Hepatic stellate cell (primary cell): ENCODE results near the gene BCL3.
A peak's percentile ranks its signal among the peaks of the same experiment; 100 is the strongest.
"Not testable (repeated sequence)": the region's sequence is repeated elsewhere in the genome, so short reads cannot be mapped to it uniquely, and the experiment has no call there.

Experiments
- DNase-seq: peaks from one replicate; pipeline ENCODE4 v3.0.0; 2011; ENCODE audit warnings: low spot score

The BCL3 gene, protein sequence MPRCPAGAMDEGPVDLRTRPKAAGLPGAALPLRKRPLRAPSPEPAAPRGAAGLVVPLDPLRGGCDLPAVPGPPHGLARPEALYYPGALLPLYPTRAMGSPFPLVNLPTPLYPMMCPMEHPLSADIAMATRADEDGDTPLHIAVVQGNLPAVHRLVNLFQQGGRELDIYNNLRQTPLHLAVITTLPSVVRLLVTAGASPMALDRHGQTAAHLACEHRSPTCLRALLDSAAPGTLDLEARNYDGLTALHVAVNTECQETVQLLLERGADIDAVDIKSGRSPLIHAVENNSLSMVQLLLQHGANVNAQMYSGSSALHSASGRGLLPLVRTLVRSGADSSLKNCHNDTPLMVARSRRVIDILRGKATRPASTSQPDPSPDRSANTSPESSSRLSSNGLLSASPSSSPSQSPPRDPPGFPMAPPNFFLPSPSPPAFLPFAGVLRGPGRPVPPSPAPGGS

DNA sequence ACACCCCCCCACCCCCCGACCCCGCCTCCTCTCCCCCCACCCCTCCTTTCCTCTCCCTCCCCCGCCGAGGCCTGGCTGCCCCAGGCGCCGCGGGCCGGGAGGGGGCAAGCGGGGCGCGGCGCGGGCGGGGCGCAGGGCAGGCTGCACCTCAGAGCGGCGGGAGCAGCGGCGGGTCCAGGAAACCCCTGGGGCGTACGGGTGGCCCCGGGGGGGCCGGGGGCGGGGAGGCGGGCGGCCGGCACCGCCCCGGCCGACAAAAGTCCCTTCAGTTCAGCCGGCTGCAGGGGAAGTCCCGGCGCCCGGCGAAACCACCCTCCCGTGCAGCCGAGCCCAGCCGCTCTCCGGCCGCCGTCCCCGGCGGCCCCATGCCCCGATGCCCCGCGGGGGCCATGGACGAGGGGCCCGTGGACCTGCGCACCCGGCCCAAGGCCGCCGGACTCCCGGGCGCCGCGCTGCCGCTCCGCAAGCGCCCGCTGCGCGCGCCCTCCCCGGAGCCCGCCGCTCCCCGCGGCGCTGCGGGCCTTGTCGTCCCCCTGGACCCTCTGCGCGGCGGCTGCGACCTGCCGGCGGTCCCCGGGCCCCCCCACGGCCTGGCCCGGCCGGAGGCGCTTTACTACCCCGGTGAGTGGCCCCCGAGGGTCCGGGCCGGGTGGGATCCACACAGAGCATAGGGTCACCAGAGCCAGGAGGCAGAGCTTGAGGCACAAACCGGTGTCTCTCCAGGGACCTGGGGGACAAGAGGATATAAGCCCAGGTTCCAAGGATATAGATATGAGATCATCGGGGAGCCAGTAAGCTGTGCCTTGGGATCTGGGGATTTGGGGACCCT, at the start of gene BCL3:
Gene BCL3 (plus strand): TSS at position 283 of the 829 bp plus-strand sequence. CDS start 83 bp downstream, at position 366.
- DNase-seq = peak; percentile 68

DNA sequence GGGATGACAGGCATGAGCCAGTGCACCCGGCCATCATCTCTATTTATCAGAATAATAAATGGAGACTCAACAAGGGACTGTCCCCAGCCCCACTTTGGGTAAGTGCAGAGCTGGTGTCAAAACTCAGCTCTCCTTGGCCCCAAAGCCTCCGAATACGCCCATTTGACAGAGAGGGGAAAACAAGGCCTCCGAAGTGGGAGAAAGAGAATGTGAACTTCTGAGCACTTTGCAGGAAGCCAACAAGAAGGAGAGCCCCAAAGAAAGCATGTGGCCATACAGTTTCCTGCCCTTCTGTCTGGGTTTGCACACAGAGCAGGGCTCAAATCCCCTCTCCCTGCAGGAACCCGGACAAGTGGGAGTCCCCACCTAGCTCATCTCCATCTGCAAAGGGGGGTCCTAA, 48.0 kb upstream of the BCL3 start:
- no peak for DNase-seq

DNA sequence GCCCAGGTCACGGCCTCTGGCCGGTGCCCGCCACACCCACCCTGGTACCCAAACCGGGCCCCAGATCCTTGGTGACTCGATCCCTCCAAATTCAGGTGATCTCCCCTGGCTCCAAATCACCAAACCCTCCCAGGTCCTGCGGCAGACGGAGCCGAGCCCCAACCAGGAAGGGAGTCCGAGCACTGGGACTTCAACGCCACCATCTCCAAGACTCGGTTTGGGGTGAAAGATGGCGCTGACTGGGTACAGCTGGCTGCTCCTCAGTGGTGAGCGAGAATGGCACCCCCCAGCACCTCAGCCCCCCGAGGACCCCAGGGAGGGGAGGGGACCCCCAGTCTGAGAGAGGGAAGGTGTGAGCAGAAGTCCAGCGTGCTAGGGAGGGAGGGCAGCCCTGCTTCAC, 47.3 kb upstream of the BCL3 start:
- DNase-seq = no peak

DNA sequence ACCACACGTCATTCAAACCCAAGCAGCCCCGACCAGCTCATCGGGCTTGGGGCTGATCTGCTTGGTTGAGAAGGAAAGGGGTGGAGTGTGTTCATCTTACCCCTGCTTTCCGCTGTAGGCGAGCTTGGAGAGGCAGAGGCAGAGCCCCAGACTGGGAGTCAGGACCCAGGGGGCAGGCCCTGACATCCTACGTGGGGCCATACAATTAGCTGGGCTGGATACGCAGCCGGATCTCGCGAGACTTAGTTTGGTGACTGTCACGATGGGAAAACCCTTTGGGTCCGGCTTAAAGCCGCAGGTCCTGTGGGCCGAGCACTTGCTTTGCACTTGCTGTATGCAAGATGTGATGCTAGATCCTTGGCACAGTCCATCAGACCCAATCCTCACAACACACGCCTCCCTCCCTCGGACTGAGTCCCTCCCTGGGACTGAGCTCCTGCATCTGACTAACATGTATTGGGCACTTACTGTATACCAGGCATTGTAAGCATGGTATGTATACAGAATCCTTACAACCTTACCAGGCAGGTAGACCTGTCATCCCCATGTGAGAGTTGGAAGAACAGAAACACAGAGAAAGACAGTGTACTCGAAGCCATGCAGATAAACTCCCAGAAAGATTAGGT, 45.8 kb upstream of the BCL3 start:
- no peak for DNase-seq

DNA sequence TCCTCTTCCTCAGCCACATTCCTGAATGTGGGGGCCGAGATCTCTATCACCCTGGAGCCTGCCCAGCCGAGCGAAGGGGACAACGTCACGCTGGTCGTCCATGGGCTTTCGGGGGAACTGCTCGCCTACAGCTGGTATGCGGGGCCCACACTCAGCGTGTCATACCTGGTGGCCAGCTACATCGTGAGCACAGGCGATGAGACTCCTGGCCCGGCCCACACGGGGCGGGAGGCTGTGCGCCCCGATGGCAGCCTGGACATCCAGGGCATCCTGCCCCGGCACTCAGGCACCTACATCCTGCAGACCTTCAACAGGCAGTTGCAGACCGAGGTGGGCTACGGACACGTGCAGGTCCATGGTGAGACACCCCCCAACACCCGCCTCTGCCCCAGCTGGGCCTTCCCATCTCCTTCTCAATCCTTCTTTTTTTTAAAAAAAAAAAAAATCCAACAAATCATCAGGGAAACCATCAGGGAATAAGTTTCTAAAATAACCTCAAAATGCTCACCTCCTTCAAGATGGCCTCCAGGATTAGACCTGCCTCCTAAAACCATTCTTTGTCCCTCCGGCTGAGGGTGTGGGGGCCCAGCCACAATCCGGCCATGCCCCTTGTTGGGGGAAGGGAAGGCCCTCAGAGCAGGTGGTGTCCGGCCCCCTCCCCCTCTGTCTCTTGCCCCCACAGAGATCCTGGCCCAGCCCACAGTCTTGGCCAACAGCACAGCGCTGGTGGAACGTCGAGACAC, 45.0 kb upstream of the BCL3 start:
- DNase-seq = no peak

DNA sequence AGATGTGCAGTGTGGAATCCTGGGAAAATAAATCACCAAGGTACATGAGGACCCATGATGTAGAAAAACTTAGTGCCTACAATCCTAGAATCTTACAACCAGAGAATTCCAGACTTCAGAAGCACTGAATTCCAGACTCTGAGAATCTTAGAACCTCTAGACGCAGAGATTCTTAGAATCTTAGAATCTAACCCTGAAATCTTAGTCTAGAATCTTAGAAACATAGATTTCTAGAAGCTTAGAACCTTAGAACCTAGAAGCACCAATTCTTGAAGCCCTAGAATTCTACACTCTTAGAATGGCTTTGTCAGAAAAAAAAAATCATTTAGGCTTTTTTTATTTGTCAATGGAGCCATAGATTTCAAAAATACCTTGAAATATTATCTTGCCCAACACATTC, 43.5 kb upstream of the BCL3 start:
- DNase-seq = no peak

DNA sequence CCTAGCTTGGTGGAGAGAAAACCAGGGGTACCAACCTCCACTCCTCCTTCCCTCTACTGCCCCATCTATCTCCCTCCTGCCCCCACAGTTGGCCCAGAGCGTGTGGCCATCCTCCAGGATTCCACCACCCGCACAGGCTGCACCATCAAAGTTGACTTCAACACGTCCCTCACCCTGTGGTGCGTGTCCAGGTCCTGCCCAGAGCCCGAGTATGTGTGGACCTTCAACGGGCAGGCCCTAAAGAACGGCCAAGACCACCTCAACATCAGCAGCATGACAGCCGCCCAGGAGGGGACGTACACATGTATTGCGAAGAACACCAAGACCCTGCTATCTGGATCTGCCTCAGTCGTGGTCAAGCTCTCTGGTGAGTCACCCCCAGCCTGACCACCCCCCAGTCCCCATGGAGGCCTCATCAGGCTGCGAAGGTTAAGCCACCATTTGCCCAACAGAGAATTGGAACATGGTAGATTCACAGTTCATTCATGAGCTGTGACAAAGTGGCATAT, 43.0 kb upstream of the BCL3 start:
- DNase-seq = no peak

DNA sequence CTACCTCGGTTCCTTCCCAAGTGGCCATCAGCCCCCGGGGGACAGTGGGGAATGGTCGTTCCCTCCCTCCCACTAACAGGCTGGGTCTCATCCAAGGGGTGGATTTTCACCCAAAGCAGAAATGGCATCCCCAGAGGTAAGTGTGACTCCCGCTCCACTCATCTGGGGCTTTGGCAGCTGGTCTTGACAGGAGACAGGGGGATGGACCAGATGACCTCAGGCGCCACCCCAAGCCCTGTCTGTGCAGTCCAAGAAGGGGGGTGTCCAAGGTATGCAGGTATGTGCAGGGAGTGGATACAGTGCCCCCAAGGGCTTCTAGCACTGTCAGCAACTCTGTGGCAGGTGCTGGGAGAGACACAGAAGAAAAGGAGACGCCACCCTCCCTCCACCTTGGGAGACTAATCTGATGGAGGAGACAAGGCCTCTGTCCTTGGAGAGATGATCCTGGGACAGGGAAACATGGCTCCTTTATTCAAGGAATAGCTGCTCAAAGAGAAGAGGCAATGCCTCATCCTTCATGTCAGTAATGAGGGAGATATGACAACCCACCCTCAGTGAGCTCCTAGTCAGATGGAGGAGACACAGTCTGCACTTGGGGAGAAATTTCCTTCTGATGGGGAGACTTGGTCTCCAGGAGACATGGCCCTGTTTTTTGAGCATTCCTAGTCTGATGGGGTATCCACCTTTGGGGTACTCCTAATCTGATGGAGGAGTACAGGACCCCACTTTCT, 41.8 kb upstream of the BCL3 start:
- DNase-seq = no peak

DNA sequence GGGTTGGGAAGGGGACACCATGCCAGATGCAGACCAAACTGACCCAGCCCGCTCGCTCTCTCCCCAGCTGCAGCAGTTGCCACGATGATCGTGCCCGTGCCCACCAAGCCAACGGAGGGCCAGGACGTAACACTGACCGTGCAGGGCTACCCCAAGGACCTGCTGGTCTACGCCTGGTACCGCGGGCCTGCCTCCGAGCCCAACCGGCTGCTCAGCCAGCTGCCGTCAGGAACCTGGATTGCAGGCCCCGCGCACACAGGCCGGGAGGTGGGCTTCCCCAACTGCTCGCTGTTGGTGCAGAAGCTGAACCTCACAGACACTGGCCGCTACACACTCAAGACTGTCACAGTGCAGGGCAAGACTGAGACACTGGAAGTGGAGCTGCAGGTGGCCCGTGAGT, 40.7 kb upstream of the BCL3 start:
- DNase-seq = no peak

DNA sequence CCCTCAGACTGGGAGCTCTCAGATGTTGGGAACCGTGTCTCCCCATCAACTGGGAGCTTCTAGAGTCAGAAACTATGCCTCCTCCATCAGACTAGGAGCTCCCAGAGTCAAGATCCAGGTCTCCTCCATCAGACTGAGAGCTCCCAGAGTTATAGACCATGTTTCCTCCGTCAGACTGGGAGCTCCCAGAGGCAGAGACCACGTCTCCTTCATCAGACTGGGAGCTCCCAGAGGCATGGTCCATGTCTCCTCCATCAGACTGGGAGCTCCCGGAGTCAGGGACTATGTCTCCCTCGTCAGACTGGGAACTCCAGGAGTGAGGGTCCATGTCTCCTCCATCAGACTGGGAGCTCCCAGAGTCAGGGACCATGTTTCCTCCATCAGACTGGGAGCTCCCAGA, 39.6 kb upstream of the BCL3 start:
- no peak for DNase-seq

DNA sequence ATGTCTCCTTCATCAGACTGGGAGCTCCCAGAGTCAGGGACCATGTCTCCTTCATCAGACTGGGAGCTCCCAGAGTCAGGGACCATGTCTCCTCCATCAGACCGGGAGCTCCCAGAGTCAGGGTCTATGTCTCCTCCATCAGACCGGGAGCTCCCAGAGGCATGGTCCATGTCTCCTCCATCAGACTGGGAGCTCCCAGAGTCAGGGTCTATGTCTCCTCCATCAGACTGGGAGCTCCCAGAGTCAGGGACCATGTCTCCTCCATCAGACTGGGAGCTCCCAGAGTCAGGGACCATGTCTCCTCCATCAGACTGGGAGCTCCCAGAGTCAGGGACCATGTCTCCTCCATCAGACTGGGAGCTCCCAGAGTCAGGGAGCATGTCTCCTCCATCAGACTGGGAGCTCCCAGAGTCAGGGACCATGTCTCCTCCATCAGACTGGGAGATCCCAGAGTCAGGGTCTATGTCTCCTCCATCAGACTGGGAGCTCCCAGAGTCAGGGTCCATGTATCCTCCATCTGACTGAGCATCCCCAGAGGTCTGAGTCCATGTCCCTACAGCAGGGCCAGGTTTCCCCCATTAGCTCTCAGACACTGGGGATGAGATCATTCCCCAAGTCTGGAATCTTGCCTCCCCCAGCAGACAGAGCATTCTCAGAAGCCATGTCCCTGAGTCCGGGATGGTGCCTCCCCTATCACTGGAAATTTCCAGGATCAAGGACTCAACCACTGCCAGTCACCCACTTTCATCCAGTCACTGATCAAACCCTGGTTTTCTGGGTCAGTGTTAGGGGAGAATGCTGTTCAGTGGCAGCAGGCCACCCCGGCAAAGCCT, 38.9 kb upstream of the BCL3 start:
- not testable (repeated sequence) for DNase-seq

DNA sequence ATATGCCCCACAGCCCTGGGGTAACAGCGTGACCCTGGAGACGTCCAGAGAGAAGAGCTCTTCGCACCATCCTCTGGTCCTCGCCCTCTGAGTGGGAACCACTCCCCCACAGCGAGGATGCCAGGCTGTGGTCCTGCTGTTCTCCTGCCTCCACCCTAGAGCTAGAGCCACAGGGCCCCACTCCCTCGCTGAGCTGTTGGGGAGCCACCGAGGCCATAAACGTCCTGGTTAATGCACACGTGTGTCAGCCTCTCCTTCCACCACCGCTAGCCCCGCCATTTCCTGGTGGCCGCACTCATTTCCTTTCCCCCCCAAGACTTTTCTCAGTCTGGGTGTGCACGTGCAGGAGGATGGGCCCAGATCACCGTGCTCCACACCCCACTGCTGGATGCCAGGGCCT, 38.0 kb upstream of the BCL3 start:
- DNase-seq = no peak

DNA sequence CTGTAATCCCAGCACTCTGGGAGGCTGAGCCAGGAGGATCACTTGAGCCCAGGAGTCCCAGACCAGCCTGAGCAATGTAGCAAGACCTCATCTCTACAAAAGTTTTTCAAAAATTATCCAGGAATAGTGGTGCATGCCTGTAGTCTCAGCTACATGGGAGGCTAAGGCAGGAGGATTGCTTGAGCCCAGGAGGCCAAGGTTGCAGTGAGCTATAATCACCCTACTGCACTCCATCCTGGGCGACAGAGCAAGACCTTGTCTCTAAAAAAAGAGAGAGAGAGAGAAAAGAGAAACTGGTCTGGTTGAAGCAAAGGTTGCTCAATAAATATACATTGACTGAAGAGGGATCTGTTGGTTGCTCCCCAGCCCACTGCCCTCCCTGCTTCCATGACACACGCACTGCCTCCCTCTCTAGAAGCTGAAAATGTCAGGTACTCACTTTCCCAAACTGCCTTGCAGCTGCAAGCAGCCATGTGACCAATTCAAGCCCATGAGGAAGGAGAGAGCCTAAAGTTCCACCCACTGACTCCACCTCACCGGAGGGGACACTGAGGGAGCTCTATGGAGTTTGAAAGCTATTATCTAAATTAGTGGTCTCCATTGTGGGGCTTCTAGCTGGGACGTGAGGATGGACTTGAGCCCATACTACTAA, 35.5 kb upstream of the BCL3 start:
- no peak for DNase-seq

DNA sequence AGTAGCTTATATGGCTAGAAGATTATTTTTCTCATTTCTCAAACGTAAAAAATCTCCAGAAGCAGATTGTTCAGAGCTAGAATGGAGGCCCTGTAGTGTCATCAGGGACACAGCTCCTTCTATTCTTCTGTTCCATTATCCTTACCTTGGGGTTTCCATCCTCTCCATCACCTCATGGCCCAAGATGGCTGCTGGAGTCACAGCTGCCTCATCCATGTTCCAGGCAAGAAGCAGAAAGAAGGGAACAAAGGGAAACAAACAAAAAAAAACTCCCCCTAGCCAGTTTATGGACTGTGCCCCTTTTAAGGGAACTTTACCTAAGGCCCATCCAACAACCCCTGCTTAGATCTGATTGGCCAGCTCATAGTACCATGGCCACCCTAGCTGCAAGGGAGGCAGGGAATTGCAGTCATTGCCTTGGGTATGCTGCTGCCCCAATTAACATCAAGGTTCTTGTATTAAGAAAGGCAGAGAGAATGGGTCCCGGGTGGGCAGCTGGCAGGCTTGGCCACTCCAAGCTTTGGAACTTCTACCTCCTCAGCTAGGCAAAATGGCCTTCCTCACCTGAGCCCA, 33.8 kb upstream of the BCL3 start:
- DNase-seq = no peak

DNA sequence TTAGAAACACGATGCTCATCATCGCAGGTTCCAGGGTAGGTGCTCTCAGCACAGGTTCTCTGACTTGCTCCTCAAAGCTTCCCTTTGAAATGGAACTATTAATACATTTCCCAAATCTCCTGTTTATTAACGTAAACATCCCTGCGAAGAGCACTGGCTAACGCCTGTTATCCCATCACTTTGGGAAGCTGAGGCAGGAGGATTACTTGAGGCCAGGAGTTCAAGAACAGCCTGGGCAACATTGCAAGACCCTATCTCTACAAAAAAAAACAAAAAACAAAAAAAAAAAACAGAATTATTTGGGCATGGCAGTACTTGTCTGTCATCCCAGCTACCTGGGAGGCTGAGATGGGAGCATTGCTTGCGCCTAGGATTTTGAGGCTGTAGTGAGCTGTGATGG, 30.9 kb upstream of the BCL3 start:
- no peak for DNase-seq

DNA sequence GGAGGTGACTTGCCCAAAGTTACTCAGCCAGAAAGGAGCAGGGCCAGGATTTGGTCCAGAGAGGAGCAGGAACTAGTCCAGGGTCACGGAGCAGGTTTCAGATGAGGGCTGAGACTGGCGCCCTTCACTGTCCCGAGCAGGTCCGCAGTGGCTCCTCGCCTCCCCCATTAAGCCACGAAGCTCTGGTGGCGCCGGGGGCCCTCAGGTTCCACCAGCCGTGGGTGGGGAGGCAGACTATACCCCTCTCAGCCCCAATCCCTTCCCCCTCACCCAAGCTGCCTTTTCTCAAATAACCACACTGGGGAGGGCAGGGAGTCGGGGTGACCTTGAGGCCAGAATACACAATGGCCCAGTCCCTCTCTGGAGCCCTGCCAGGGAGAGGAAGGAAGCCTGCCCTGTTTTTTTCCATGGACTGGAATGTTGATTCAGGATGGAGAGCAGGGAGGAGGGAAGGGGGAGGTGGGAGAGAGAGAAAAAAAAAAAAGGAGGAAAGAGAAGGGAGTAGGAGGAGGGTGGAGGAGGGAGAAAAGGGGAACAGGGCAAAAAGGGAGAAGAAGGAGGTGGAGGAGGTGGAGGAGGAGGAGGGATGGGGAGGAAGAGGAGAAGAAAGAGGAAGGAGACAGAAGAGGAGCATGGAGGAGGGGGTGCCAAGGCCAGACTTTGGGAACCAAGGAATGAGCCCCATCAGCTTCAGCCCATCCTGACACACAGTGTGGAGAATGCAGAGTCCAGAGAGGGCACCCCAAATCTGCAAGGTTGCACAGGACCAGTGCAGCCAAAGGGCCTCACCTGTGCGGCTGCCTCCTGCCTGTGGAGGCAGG, 29.9 kb upstream of the BCL3 start:
- DNase-seq = peak; percentile 73

DNA sequence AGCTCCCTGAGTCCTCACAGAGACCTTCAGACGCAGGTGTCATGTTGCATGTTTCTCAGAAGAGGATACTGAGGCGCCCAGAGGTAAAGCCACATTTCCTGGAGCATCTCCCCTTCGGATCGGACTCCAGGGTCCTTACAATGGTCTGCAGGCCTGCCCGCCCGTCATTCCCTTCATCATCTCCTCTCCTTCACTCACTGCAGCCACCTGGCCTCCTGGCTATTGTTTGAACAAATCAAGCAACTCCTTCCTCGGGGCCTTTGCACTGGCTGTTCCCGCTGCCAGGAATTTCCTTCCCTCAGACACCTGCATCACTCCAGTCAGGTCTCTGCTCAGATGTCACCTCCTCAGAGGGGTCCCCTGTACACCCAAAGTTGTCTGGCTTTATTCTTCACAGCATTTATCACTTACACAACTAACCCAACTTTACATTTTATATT, 29.2 kb upstream of the BCL3 start:
- DNase-seq = no peak

DNA sequence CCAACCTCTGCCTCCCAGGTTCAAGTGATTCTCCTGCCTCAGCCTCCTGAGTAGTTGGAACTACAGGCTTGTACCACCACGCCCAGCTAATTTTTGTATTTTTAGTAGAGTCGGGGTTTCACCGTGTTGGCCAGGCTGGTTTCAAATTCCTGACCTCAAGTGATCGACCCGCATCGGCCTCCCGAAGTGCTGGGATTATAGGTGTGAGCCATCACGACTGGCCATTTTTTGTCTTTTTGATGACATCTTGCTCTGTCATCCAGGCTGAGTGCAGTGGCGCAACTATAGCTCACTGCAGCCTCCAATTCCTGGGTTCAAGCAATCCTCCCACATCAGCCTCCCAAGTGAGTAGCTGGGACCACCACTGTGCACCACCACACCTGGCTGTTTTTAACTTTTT, 28.1 kb upstream of the BCL3 start:
- DNase-seq = not testable (repeated sequence)
